Fibroblast of lung (primary cell): Measurements from ENCODE around the gene XXYLT1. TPM values are rescaled to one million over a fixed set of nuclear protein-coding genes. Genes with fewer than 3 reads are reported as not detected.
"Not testable (repeated sequence)": the region's sequence is repeated elsewhere in the genome, so short reads cannot be mapped to it uniquely, and the experiment has no call there.

Source experiments
- DNase-seq, 2 donors: peaks; one replicate each; pipeline versions ENCODE4 v3.0.0 to v3.0.0-alpha.2; 2010; ENCODE audit warnings: low read depth in 2 of 2
- H2AFZ ChIP-seq: 2 replicates; pipeline ENCODE4 v1.5.1; 2012; ENCODE audit warnings: low read length, control low read depth, inconsistent platforms
- H3K27ac ChIP-seq: 2 replicates; pipeline ENCODE4 v1.5.1; 2011; ENCODE audit warnings: low read length, control low read depth; ENCODE audit not compliant: insufficient read depth
- H3K27me3 ChIP-seq: 2 replicates; pipeline ENCODE4 v1.5.1; 2011; ENCODE audit warnings: mild to moderate bottlenecking, low read length; ENCODE audit not compliant: control insufficient read depth, insufficient read depth
- H3K36me3 ChIP-seq: 2 replicates; pipeline ENCODE4 v1.5.1; 2011; ENCODE audit warnings: low read length; ENCODE audit not compliant: control insufficient read depth, insufficient read depth
- H3K4me1 ChIP-seq: 2 replicates; pipeline ENCODE4 v1.5.1; 2011; ENCODE audit warnings: low read length; ENCODE audit not compliant: control insufficient read depth, insufficient read depth; ENCODE audit errors: extremely low read depth
- H3K4me2 ChIP-seq: 2 replicates; pipeline ENCODE4 v1.5.1; 2011; ENCODE audit warnings: low read length, control low read depth; ENCODE audit not compliant: insufficient read depth; ENCODE audit errors: extremely low read depth
- H3K4me3 ChIP-seq, 4 experiments: fragments of 200-600 bp in 1 of 4; sonication (generic) in 1 of 4; replicated peaks in 1 of 4; 2 replicates each; pipeline ENCODE4 v1.5.1; 2011 to 2016; ENCODE audit warnings: low read length in 4 of 4, low read depth in 3 of 4, mild to moderate bottlenecking in 3 of 4, control low read depth in 2 of 4, inconsistent platforms in 1 of 4, mixed read lengths in 1 of 4; ENCODE audit not compliant: insufficient read depth in 1 of 4; ENCODE audit errors: control extremely low read depth in 1 of 4
- H3K79me2 ChIP-seq: 2 replicates; pipeline ENCODE4 v1.5.1; 2012; ENCODE audit warnings: mild to moderate bottlenecking, low read length, inconsistent platforms; ENCODE audit not compliant: control insufficient read depth, insufficient read depth
- H3K9ac ChIP-seq: 2 replicates; pipeline ENCODE4 v1.5.1; 2011; ENCODE audit warnings: mild to moderate bottlenecking, low read length, control low read depth; ENCODE audit not compliant: insufficient read depth
- H3K9me3 ChIP-seq: 2 replicates; pipeline ENCODE4 v1.5.1; 2012; ENCODE audit warnings: low read depth, low read length; ENCODE audit not compliant: control insufficient read depth, insufficient read depth
- H4K20me1 ChIP-seq: 2 replicates; pipeline ENCODE4 v1.5.1; 2011; ENCODE audit warnings: low read length; ENCODE audit not compliant: control insufficient read depth, insufficient read depth; ENCODE audit errors: extremely low read depth
- EZH2 ChIP-seq: IDR thresholded peaks from 2 replicates; pipeline ENCODE4 v1.5.1; 2012; ENCODE audit warnings: low read length, control low read depth, mild to moderate bottlenecking; ENCODE audit errors: missing control alignments
- polyA plus RNA-seq, 2 donors: library from polyadenylated mRNA; depleted of rRNA in 1 of 2; stranded (reverse) in 1 of 2; unstranded in 1 of 2; fragments of >200 nt; gene quantifications; 2 replicates each; pipeline ENCODE4 v1.2.1, GENCODE V29; 2011 to 2012; ENCODE audit warnings: missing spikeins in 1 of 2
- total RNA-seq: library from RNA; depleted of rRNA; stranded (reverse); fragments of >200 nt; gene quantifications from 2 replicates; pipeline ENCODE4 v1.2.1, GENCODE V29; 2014
- TF ChIP-seq, protein P1 (sequence below), 2 donors: IDR thresholded peaks in 1 of 2; conservative IDR thresholded peaks in 1 of 2; 1 replicate in 1 of 2; 2 replicates in 1 of 2; pipeline ENCODE4 v1.5.1; 2011 to 2012; ENCODE audit warnings: low read length in 2 of 2, control low read depth in 1 of 2, inconsistent platforms in 1 of 2, low read depth in 1 of 2, mild to moderate bottlenecking in 1 of 2

Gene XXYLT1
- total and polyA plus RNA-seq, 2 donors (not counting 1 experiment from before 2014, with no cell fraction given): 12.4 to 18.5 TPM

DNA sequence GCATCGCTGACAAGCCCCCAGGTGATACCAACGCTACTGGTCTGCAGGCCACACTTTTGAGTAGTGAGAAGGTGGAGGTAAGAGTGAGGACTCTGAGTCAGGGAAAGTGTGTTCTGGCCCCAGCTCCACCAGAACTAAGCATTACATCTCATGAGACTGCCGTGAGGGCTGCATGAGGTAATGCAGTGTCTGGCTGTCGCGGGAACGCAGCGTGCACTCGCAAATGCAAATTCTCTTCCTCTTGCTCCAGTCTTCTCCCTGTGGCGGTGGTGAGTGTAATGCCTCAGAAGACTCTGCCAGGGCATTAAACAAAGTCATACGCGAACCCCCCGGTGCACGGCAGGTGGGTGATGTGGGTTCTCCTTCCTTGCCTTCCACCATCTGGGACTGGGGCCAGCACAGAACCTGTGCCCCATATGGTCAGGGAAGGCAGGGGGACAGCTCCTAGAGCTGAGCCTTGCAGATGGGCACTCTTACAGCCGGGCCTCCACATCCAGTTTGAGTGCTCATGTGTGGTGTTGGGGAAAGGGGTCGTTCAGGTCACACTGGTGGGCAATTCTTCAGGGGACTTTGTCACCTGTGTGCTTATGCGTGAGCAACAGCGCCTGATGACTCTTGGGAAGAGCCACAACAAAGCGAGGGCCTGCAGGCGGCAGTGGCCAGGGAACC lies 175.8 kb downstream of the XXYLT1 start:
- H2AFZ ChIP-seq: no peak overlapping the region
- H3K27ac ChIP-seq: no peak overlapping the region
- TF ChIP-seq EZH2: no peak
- TF ChIP-seq, protein P1, sequence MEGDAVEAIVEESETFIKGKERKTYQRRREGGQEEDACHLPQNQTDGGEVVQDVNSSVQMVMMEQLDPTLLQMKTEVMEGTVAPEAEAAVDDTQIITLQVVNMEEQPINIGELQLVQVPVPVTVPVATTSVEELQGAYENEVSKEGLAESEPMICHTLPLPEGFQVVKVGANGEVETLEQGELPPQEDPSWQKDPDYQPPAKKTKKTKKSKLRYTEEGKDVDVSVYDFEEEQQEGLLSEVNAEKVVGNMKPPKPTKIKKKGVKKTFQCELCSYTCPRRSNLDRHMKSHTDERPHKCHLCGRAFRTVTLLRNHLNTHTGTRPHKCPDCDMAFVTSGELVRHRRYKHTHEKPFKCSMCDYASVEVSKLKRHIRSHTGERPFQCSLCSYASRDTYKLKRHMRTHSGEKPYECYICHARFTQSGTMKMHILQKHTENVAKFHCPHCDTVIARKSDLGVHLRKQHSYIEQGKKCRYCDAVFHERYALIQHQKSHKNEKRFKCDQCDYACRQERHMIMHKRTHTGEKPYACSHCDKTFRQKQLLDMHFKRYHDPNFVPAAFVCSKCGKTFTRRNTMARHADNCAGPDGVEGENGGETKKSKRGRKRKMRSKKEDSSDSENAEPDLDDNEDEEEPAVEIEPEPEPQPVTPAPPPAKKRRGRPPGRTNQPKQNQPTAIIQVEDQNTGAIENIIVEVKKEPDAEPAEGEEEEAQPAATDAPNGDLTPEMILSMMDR (conservative IDR thresholded peaks at IDR 0.05 in 1 of 2, IDR thresholded peaks at IDR 0.05 in 1 of 2; ENCODE audit: low read depth in 1 of 2, low read length in 2 of 2): no peak
- H3K27me3 ChIP-seq: no peaks in the 10 kb centered on the region
- H4K20me1 ChIP-seq: no peaks in the 10 kb centered on the region
- no peak overlapping the region for H3K4me2 ChIP-seq
- H3K9ac ChIP-seq: no peak overlapping the region
- H3K4me3 ChIP-seq: no peak overlapping the region
- no peaks in the 10 kb centered on the region for H3K79me2 ChIP-seq
- H3K9me3 ChIP-seq: no peaks in the 10 kb centered on the region
- no peaks in the 10 kb centered on the region for H3K4me1 ChIP-seq
- no peak for DNase-seq
- no peaks in the 10 kb centered on the region for H3K36me3 ChIP-seq

DNA sequence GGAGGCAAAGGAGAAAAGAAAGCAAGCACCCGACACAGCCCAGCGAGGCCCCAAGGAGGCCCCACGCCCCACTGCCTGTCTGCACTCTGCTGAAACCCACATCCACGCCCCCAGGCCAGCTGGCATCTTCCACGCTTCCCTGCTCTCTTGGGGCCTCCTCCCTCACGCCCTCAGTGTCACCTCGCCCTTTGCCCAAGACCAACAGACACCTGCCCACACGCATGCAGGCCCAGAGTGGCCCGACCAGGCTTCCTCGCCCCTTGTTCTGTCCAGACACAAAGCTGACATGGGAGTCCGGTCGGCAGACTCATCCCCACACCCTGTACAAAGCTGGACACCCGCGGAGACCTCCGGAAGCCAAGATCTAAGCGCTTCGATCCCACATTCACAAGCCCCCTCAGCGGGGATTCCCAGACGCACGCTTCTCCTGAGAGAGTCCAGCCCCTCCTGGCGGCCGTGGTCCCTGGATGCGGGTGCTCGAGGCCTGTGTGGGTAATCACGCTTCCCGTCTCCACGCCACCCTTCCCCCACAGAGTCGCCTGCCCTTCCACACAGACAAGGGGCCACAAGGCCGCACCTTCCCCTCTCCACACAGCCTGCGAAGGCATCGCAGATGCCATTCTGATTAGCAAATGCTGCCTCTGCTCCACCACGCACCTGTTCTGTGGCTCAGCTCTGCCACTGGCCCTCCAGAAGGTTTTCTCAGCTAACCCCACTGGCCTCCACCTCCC lies 176.6 kb downstream of the XXYLT1 start:
- H3K9ac ChIP-seq: no peak overlapping the region
- no peak overlapping the region for H2AFZ ChIP-seq
- no peaks in the 10 kb centered on the region for H3K36me3 ChIP-seq
- no peaks in the 10 kb centered on the region for H3K79me2 ChIP-seq
- H3K4me1 ChIP-seq: no peaks in the 10 kb centered on the region
- H3K27ac ChIP-seq: no peak overlapping the region
- H3K4me3 ChIP-seq: no peak overlapping the region
- H3K27me3 ChIP-seq: no peaks in the 10 kb centered on the region
- no peak for DNase-seq
- no peak for TF ChIP-seq EZH2
- TF ChIP-seq, protein P1 (conservative IDR thresholded peaks at IDR 0.05 in 1 of 2, IDR thresholded peaks at IDR 0.05 in 1 of 2; ENCODE audit: low read depth in 1 of 2, low read length in 2 of 2): no peak
- no peaks in the 10 kb centered on the region for H4K20me1 ChIP-seq
- H3K4me2 ChIP-seq: no peak overlapping the region
- no peaks in the 10 kb centered on the region for H3K9me3 ChIP-seq

DNA sequence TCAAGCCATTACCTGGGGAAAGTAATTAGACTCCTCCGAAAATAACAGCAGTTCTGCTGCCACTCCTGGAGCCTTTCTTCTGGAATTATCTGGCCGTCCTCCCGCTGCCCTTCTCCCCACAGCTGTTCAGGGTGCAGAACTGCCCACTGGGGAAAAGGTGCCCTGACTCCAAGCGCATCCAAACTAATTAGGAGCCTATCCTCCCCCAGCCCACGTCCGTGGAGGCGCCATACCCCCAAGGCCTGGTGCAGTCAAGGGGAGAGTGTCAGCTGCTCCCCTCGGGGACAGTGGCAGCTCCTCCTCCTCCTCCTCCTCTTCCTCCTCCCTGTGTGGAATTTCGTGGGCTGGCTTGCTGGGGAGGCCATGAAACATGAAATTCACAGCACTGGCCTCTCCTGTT lies 177.2 kb downstream of the XXYLT1 start:
- Histone ChIP-seq H2AFZ (no peak overlapping the region), H3K4me3 (no peak overlapping the region), H3K9me3 (no peaks in the 10 kb centered on the region), H3K36me3 (no peaks in the 10 kb centered on the region), H3K27ac (no peak overlapping the region), H3K79me2 (no peaks in the 10 kb centered on the region), H3K4me2 (no peak overlapping the region), H3K27me3 (no peaks in the 10 kb centered on the region), H4K20me1 (no peaks in the 10 kb centered on the region), H3K9ac (no peak overlapping the region), H3K4me1 (no peaks in the 10 kb centered on the region)
- DNase-seq: no peak
- TF ChIP-seq, protein P1 (conservative IDR thresholded peaks at IDR 0.05 in 1 of 2, IDR thresholded peaks at IDR 0.05 in 1 of 2; ENCODE audit: low read depth in 1 of 2, low read length in 2 of 2): no peak
- TF ChIP-seq EZH2: no peak

DNA sequence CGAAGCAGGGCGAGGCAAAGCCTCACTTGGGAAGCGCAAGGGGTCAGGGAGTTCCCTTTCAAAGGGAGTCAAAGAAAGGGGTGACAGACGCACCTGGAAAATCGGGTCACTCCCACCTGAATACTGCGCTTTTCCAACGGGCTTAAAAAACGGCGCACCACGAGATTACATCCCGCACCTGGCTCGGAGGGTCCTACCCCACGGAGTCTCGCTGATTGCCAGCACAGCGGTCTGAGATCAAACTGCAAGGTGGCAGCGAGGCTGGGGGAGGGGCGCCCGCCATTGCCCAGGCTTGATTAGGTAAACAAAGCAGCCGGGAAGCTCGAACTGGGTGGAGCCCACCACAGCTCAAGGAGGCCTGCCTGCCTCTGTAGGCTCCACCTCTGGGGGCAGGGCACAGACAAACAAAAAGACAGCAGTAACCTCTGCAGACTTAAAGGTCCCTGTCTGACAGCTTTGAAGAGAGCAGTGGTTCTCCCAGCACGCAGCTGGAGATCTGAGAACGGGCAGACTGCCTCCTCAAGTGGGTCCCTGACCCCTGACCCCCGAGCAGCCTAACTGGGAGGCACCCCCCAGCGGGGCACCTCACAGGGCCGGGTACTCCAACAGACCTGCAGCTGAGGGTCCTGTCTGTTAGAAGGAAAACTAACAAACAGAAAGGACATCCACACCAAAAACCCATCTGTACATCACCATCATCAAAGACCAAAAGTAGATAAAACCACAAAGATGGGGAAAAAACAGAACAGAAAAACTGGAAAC lies 182.9 kb downstream of the XXYLT1 start:
- H3K4me3 ChIP-seq: not testable (repeated sequence)

More for the DNA sequence above, 182.9 kb downstream of the XXYLT1 start:
- H3K4me2 ChIP-seq, H3K9ac ChIP-seq, H2AFZ ChIP-seq, H3K27me3 ChIP-seq, H3K36me3 ChIP-seq, H3K4me1 ChIP-seq, DNase-seq, H3K9me3 ChIP-seq, H3K27ac ChIP-seq, H4K20me1 ChIP-seq, H3K79me2 ChIP-seq: not testable (repeated sequence)
